ENCODE measurements around the gene BIRC7.

DNA sequence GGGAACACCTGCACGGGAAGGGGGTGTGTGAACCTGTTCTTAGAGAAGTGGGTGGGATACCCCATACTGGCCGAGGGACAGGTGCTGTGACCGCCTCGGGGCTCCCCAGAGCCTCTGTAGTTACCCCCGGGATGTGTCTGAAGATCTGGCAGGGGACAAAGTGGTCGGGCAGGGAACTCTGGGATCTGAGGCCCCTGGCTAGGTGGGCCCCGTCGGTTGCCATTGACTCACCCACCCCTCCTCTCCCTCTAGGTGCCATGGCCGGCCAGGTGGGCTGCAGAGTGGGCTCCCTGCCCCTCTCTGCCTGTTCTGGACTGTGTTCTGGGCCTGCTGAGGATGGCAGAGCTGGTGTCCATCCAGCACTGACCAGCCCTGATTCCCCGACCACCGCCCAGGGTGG, 4.3 kb downstream of the BIRC7 start:
- TF ChIP-seq, protein P1, sequence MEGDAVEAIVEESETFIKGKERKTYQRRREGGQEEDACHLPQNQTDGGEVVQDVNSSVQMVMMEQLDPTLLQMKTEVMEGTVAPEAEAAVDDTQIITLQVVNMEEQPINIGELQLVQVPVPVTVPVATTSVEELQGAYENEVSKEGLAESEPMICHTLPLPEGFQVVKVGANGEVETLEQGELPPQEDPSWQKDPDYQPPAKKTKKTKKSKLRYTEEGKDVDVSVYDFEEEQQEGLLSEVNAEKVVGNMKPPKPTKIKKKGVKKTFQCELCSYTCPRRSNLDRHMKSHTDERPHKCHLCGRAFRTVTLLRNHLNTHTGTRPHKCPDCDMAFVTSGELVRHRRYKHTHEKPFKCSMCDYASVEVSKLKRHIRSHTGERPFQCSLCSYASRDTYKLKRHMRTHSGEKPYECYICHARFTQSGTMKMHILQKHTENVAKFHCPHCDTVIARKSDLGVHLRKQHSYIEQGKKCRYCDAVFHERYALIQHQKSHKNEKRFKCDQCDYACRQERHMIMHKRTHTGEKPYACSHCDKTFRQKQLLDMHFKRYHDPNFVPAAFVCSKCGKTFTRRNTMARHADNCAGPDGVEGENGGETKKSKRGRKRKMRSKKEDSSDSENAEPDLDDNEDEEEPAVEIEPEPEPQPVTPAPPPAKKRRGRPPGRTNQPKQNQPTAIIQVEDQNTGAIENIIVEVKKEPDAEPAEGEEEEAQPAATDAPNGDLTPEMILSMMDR (IDR thresholded peaks at IDR 0.05; ENCODE audit: low read length): no peak
- TF ChIP-seq EZH2 (IDR thresholded peaks at IDR 0.05; ENCODE audit: borderline replicate concordance, low read length): no peak

All from OCI-LY1 (cell line).